AG09309 (cell line): ENCODE measurements around the gene RNASEL.
"Not testable (repeated sequence)": the region's sequence is repeated elsewhere in the genome, so short reads cannot be mapped to it uniquely, and the experiment has no call there.

Source experiments
- DNase-seq: peaks from one replicate; pipeline ENCODE4 v3.0.0-alpha.2; 2010; ENCODE audit warnings: low read depth
- H3K4me3 ChIP-seq: 2 replicates; pipeline ENCODE4 v1.5.1; 2011; ENCODE audit warnings: mild to moderate bottlenecking, low read depth, low read length, moderate library complexity; ENCODE audit not compliant: control insufficient read depth
- CTCF ChIP-seq: IDR thresholded peaks from 2 replicates; pipeline ENCODE4 v1.5.1; 2011; ENCODE audit warnings: mild to moderate bottlenecking, low read depth, low read length, inconsistent platforms; ENCODE audit not compliant: insufficient read depth, control insufficient read depth; ENCODE audit errors: missing control alignments

Gene RNASEL

GRCh38 chr1:182633031-182633430 is 44.0 kb upstream of the RNASEL start:
- no peak for TF ChIP-seq CTCF
- no peak for DNase-seq
- H3K4me3 ChIP-seq: no peak overlapping the region

GRCh38 chr1:182632441-182632857 is 43.4 kb upstream of the RNASEL start:
- H3K4me3 ChIP-seq, DNase-seq: not testable (repeated sequence)

- H3K4me3 ChIP-seq: no peak overlapping the region
- TF ChIP-seq CTCF: no peak
- DNase-seq: no peak
Observed at GRCh38 chr1:182631954-182632353, 42.9 kb upstream of the RNASEL start.

GRCh38 chr1:182631053-182631677 is 42.1 kb upstream of the RNASEL start:
- no peak overlapping the region for H3K4me3 ChIP-seq
- DNase-seq: no peak
- no peak for TF ChIP-seq CTCF

GRCh38 chr1:182630586-182630985 is 41.5 kb upstream of the RNASEL start:
- no peak for DNase-seq
- H3K4me3 ChIP-seq: no peak overlapping the region
- TF ChIP-seq CTCF: no peak

- DNase-seq: no peak
- no peak for TF ChIP-seq CTCF
- H3K4me3 ChIP-seq: no peak overlapping the region
Observed at GRCh38 chr1:182629499-182630096, 40.5 kb upstream of the RNASEL start.

GRCh38 chr1:182629080-182629479 is 40.0 kb upstream of the RNASEL start:
- TF ChIP-seq CTCF: no peak
- DNase-seq: no peak
- no peak overlapping the region for H3K4me3 ChIP-seq
